ENCODE data around the gene SCARF2.
"Not testable (repeated sequence)": the region's sequence is repeated elsewhere in the genome, so short reads cannot be mapped to it uniquely, and the experiment has no call there.

SCARF2 gene

GRCh38 chr22:20392365-20392881 lies 45.2 kb downstream of the SCARF2 start:
- not testable (repeated sequence) for DNase-seq

GRCh38 chr22:20391222-20391621 lies 46.4 kb downstream of the SCARF2 start:
- no peak for DNase-seq

- no peak for DNase-seq
These were observed 47.2 kb downstream of the SCARF2 start for GRCh38 chr22:20390394-20390907.

- DNase-seq: no peak
These were observed 48.3 kb downstream of the SCARF2 start for GRCh38 chr22:20389288-20389687.

GRCh38 chr22:20388200-20388599 lies 49.4 kb downstream of the SCARF2 start:
- no peak for DNase-seq

- no peak for DNase-seq
These were observed 50.7 kb downstream of the SCARF2 start for GRCh38 chr22:20386972-20387371.

GRCh38 chr22:20386336-20386735 lies 51.3 kb downstream of the SCARF2 start:
- no peak for DNase-seq

GRCh38 chr22:20384865-20385264 lies 52.8 kb downstream of the SCARF2 start:
- no peak for DNase-seq

GRCh38 chr22:20384171-20384570 lies 53.5 kb downstream of the SCARF2 start:
- DNase-seq: no peak

GRCh38 chr22:20383538-20383937 lies 54.1 kb downstream of the SCARF2 start:
- no peak for DNase-seq

GRCh38 chr22:20380486-20380885 lies 57.1 kb downstream of the SCARF2 start:
- DNase-seq: no peak

GRCh38 chr22:20378684-20379083 lies 58.9 kb downstream of the SCARF2 start:
- DNase-seq: not testable (repeated sequence)

GRCh38 chr22:20378110-20378509 lies 59.5 kb downstream of the SCARF2 start:
- DNase-seq: no peak

GRCh38 chr22:20376983-20377382 lies 60.6 kb downstream of the SCARF2 start:
- DNase-seq: not testable (repeated sequence)

- not testable (repeated sequence) for DNase-seq
These were observed 61.3 kb downstream of the SCARF2 start for GRCh38 chr22:20376281-20376680.

Data from CD4-positive, alpha-beta T cell treated with Interleukin-17A for 1 hour (primary cell).